Muscle layer of duodenum (tissue), 2 donors: ENCODE measurements around the gene PREX1.

Source experiments
- H3K27ac ChIP-seq: one replicate; pipeline ENCODE4 v1.7.0; 2013; ENCODE audit warnings: mild to moderate bottlenecking, low read length
- H3K27me3 ChIP-seq: one replicate; pipeline ENCODE4 v1.7.0; 2013; ENCODE audit warnings: low read depth, mild to moderate bottlenecking, control low read depth, low read length
- H3K36me3 ChIP-seq, 2 donors: one replicate each; pipeline ENCODE4 v1.7.0; 2013; ENCODE audit warnings: low read length in 2 of 2, control low read depth in 1 of 2, mild to moderate bottlenecking in 1 of 2; ENCODE audit not compliant: insufficient read depth in 2 of 2, control insufficient read depth in 1 of 2
- H3K4me1 ChIP-seq, 2 donors: one replicate each; pipeline ENCODE4 v1.7.0; 2013; ENCODE audit warnings: low read length in 2 of 2, mild to moderate bottlenecking in 2 of 2, control low read depth in 1 of 2, moderate library complexity in 1 of 2; ENCODE audit not compliant: insufficient read depth in 2 of 2, control insufficient read depth in 1 of 2
- H3K4me3 ChIP-seq, 2 donors: one replicate each; pipeline ENCODE4 v1.7.0; 2013; ENCODE audit warnings: low read length in 2 of 2, low read depth in 1 of 2, mild to moderate bottlenecking in 1 of 2
- H3K9me3 ChIP-seq, 2 donors: one replicate each; pipeline ENCODE4 v1.7.0; 2013; ENCODE audit warnings: low read length in 2 of 2, control low read depth in 1 of 2, mild to moderate bottlenecking in 1 of 2; ENCODE audit not compliant: control insufficient read depth in 1 of 2
- donor health status: healthy.

PREX1 gene

GRCh38 chr20:48652961-48653705, 174.7 kb downstream of the PREX1 start:
- Histone ChIP-seq H3K4me3 (no peak overlapping the region), H3K4me1 (no peaks in the 10 kb centered on the region), H3K9me3 (no peaks in the 10 kb centered on the region), H3K27ac (no peak overlapping the region), H3K27me3 (no peaks in the 10 kb centered on the region), H3K36me3 (peaks cover 37 to 51% of the 10 kb centered on the region in 2 donors)

DNA sequence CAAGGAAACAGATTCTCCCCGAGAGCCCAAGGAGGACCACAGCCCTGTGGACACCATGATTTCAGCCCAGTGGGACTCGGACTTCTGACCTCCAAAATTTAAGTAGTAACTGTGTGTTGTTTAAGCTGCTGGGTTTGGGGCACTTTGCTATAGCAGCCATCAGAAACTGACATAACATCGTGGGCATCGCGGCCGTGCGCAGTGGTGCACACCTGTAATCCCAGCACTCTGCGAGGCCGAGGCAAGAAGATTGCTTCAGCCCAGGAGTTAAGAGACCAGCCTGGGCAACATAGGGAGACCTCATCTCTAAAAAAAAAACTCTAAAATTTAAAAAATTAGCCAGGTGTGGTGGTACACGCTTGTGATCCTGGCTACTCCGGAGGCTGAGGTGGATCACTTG, 175.8 kb downstream of the PREX1 start:
- Histone ChIP-seq H3K27ac (no peak overlapping the region), H3K27me3 (no peaks in the 10 kb centered on the region), H3K36me3 (peaks cover 38 to 53% of the 10 kb centered on the region in 2 donors), H3K4me3 (no peak overlapping the region), H3K4me1 (no peaks in the 10 kb centered on the region), H3K9me3 (no peaks in the 10 kb centered on the region)

- Histone ChIP-seq H3K9me3 (no peaks in the 10 kb centered on the region), H3K27me3 (no peaks in the 10 kb centered on the region), H3K27ac (no peak overlapping the region), H3K36me3 (peaks cover 38 to 57% of the 10 kb centered on the region in 2 donors), H3K4me3 (no peak overlapping the region), H3K4me1 (no peaks in the 10 kb centered on the region)
These were observed 176.5 kb downstream of the PREX1 start for GRCh38 chr20:48651271-48651670.

GRCh38 chr20:48649868-48650267, 177.9 kb downstream of the PREX1 start:
- H3K27me3 ChIP-seq = no peaks in the 10 kb centered on the region
- H3K4me1 ChIP-seq = no peaks in the 10 kb centered on the region
- H3K9me3 ChIP-seq = no peaks in the 10 kb centered on the region
- H3K36me3 ChIP-seq = peaks cover 51 to 64% of the 10 kb centered on the region in 2 donors
- no peak overlapping the region for H3K4me3 ChIP-seq
- H3K27ac ChIP-seq = no peak overlapping the region

DNA sequence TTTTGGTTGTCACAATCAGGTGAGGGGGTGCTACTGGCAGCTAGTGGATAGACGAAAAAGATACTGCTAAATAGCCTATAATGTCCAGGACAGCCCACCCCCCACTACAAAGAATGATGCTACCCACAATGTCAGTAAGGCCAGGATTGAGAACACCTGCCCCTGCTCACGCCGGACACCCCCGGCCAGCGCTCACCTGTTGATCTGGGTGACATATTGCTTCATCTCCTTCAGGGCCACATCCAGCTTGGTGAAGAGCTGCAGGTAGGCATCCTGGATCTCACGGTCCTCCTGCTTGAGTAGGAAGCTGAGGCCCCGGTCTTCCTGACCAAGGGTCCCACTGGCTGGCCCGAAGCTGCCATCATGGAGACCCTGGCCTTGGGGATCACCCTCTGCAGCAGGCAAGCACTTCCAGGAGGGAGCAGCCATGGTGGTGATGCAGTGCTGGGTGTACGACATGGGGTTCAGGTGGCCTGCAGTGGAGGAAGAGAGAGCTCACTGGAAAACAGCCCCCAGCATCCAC, 178.6 kb downstream of the PREX1 start:
- no peak overlapping the region for H3K27ac ChIP-seq
- peaks cover 51 to 68% of the 10 kb centered on the region in 2 donors for H3K36me3 ChIP-seq

DNA sequence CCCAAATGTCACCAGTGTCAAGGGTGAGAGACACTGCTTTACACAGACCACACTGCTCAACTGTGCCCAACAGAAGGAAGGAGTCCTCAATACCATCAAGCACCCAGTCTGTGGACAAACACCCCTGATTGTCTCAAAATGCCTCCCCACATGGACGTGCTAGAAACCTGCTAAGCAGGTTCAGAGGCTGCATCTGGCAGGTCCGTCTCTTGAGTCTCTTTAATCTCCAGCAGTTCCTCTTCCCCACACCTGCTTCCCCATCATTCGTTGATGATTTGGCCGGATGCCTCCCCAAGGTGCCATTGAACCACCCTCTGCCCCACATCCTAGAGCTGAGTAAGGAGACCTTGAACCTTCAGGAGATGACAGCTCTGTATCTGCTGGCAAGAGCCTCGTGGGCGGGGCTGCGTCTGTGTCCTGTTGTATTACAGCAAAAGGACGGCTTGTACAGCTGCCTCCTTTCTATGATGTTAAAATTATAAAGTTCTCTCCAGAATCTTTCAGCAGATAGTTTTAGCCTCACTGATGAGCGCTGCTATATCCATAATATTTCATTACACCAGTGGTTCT, 179.2 kb downstream of the PREX1 start:
- no peaks in the 10 kb centered on the region for H3K9me3 ChIP-seq
- no peaks in the 10 kb centered on the region for H3K27me3 ChIP-seq
- peaks cover 45 to 72% of the 10 kb centered on the region in 2 donors for H3K36me3 ChIP-seq
- H3K4me1 ChIP-seq = no peaks in the 10 kb centered on the region
- no peak overlapping the region for H3K27ac ChIP-seq
- no peak overlapping the region for H3K4me3 ChIP-seq

More for the DNA sequence above, 178.6 kb downstream of the PREX1 start:
- H3K27me3 ChIP-seq = no peaks in the 10 kb centered on the region
- H3K4me3 ChIP-seq = no peak overlapping the region
- H3K9me3 ChIP-seq = no peaks in the 10 kb centered on the region
- no peaks in the 10 kb centered on the region for H3K4me1 ChIP-seq

DNA sequence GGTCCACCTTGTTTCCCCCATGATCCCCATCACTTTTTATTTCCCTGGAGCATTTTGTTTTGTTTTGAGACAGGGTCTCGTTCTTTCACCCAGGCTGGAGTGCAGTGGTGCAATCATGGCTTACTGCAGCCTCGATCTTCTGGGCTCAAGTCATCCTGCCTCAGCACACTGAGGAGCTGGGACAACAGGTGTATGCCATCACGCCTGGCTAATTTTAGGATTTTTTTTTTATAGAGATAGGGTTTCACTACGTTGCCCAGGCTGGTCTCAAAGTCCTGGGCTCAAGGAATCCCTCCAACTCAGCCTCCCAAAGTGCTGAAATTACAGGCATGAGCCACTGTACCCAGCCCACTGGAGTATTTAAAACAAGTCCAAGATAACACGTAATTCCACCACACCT, 179.9 kb downstream of the PREX1 start:
- H3K36me3 ChIP-seq = peaks cover 43 to 66% of the 10 kb centered on the region in 2 donors
- H3K9me3 ChIP-seq = no peaks in the 10 kb centered on the region
- H3K4me3 ChIP-seq = no peak overlapping the region
- no peaks in the 10 kb centered on the region for H3K27me3 ChIP-seq
- H3K27ac ChIP-seq = no peak overlapping the region
- H3K4me1 ChIP-seq = no peaks in the 10 kb centered on the region

- Histone ChIP-seq H3K9me3 (no peaks in the 10 kb centered on the region), H3K36me3 (peaks cover 45 to 62% of the 10 kb centered on the region in 2 donors), H3K27ac (no peak overlapping the region), H3K4me1 (no peaks in the 10 kb centered on the region), H3K27me3 (no peaks in the 10 kb centered on the region), H3K4me3 (no peak overlapping the region)
These were observed 182.1 kb downstream of the PREX1 start for GRCh38 chr20:48645666-48646065.

- H3K36me3 ChIP-seq = peaks cover 50 to 61% of the 10 kb centered on the region in 2 donors
These were observed 183.4 kb downstream of the PREX1 start for GRCh38 chr20:48644286-48644828.

GRCh38 chr20:48642105-48642880, 185.5 kb downstream of the PREX1 start:
- no peak overlapping the region for H3K4me3 ChIP-seq
- no peaks in the 10 kb centered on the region for H3K9me3 ChIP-seq
- H3K4me1 ChIP-seq = no peaks in the 10 kb centered on the region
- peaks cover 52 to 71% of the 10 kb centered on the region in 2 donors for H3K36me3 ChIP-seq
- no peaks in the 10 kb centered on the region for H3K27me3 ChIP-seq
- H3K27ac ChIP-seq = no peak overlapping the region

More at GRCh38 chr20:48644286-48644828, 183.4 kb downstream of the PREX1 start:
- H3K4me1 ChIP-seq = no peaks in the 10 kb centered on the region
- H3K27me3 ChIP-seq = no peaks in the 10 kb centered on the region
- no peak overlapping the region for H3K27ac ChIP-seq
- no peak overlapping the region for H3K4me3 ChIP-seq
- H3K9me3 ChIP-seq = no peaks in the 10 kb centered on the region

GRCh38 chr20:48640871-48641270, 186.9 kb downstream of the PREX1 start:
- H3K4me3 ChIP-seq = no peak overlapping the region
- no peaks in the 10 kb centered on the region for H3K9me3 ChIP-seq
- H3K36me3 ChIP-seq = peaks cover 50 to 66% of the 10 kb centered on the region in 2 donors
- H3K4me1 ChIP-seq = no peaks in the 10 kb centered on the region
- H3K27ac ChIP-seq = no peak overlapping the region
- no peaks in the 10 kb centered on the region for H3K27me3 ChIP-seq
